HCT116 (cell line): Measurements from ENCODE around the gene RORB. TPM values are rescaled to one million over a fixed set of nuclear protein-coding genes. Genes with fewer than 3 reads are reported as not detected.

Source experiments
- ATAC-seq: fragments of 200-7000 bp; cut with Tn5 transposase; 2 replicates; pipeline ENCODE4 v1.9.1; 2020; ENCODE audit warnings: mild to moderate bottlenecking, moderate library complexity
- BruUV-seq: library from RNA; stranded (reverse); fragments of 400-500 nt; replicated peaks from 2 replicates; lab custom pipeline; 2021; lab: Mats Ljungman, UMichigan
- CTCF ChIA-PET: fragments of 300-600 bp; sonication (Branson Sonifier 250); formaldehyde crosslinking; loops from one replicate; lab custom pipeline; 2021; ENCODE audit warnings: antibody characterized with exemption; lab: Charles Lee
- POLR2A ChIA-PET: fragments of 300-600, 350-600 bp; sonication (Branson Sonifier 250); formaldehyde crosslinking; loops from one replicate; lab custom pipeline; 2021; ENCODE audit warnings: antibody characterized with exemption; lab: Charles Lee
- RAD21 ChIA-PET, 2 experiments: fragments of 300-600 bp; sonication (Branson Sonifier 250); formaldehyde crosslinking; loops; one replicate each; lab custom pipeline; 2023; ENCODE audit warnings: low total read pairs in 2 of 2; ENCODE audit not compliant: uncharacterized antibody in 2 of 2, unreplicated experiment in 2 of 2, low non-redundant PET in 1 of 2; lab: Charles Lee
- DNase-seq: peaks from one replicate; pipeline ENCODE4 v3.0.0-alpha.2; 2010; ENCODE audit warnings: low read depth, low spot score
- H2AFZ ChIP-seq: fragments of 200-600 bp; shearing (Covaris generic), sonication (generic); 2 replicates; pipeline ENCODE4 v1.6.1; 2017; ENCODE audit warnings: low read depth, mixed run types, mixed read lengths, antibody characterized with exemption, low read length; ENCODE audit not compliant: poor library complexity, severe bottlenecking
- H3K27ac ChIP-seq: 2 replicates; pipeline ENCODE4 v1.5.1; 2012; ENCODE audit warnings: low read depth, low read length
- H3K27me3 ChIP-seq: fragments of 200-600 bp; sonication (generic); 2 replicates; pipeline ENCODE4 v1.6.1; 2016; ENCODE audit warnings: mixed run types, low read length, mixed read lengths; ENCODE audit not compliant: insufficient read depth
- H3K36me3 ChIP-seq, 2 experiments: fragments of 200-500 bp in 1 of 2; fragments of 200-600 bp in 1 of 2; sonication (Bioruptor generic) in 1 of 2; sonication (generic) in 1 of 2; 2 replicates each; pipeline versions ENCODE4 v1.5.1 to v1.6.1; 2014 to 2016; ENCODE audit warnings: low read length in 2 of 2, inconsistent platforms in 1 of 2, mixed read lengths in 1 of 2, mixed run types in 1 of 2; ENCODE audit not compliant: insufficient read depth in 2 of 2, control insufficient read depth in 1 of 2
- H3K4me1 ChIP-seq, 2 experiments: fragments of 200-600 bp in 1 of 2; sonication (generic) in 1 of 2; 2 replicates each; pipeline versions ENCODE4 v1.5.1 to v1.6.1; 2012 to 2017; ENCODE audit warnings: low read length in 2 of 2, inconsistent platforms in 1 of 2, mild to moderate bottlenecking in 1 of 2, mixed read lengths in 1 of 2, mixed run types in 1 of 2, moderate library complexity in 1 of 2; ENCODE audit not compliant: insufficient read depth in 2 of 2, control insufficient read depth in 1 of 2
- H3K4me2 ChIP-seq: fragments of 200-600 bp; sonication (generic); 2 replicates; pipeline ENCODE4 v1.6.1; 2017; ENCODE audit warnings: mixed run types, low read length, mixed read lengths
- H3K4me3 ChIP-seq, 2 experiments: fragments of 200-600 bp in 1 of 2; sonication (generic) in 1 of 2; replicated peaks in 1 of 2; 2 replicates each; pipeline ENCODE4 v1.5.1; 2011 to 2016; ENCODE audit warnings: low read length in 2 of 2, control low read depth in 1 of 2, low read depth in 1 of 2, mild to moderate bottlenecking in 1 of 2, mixed read lengths in 1 of 2, mixed run types in 1 of 2
- H3K79me2 ChIP-seq: fragments of 200-600 bp; sonication (generic); 2 replicates; pipeline ENCODE4 v1.6.1; 2017; ENCODE audit warnings: mild to moderate bottlenecking, mixed run types, low read length, moderate library complexity, mixed read lengths; ENCODE audit not compliant: insufficient read depth
- H3K9ac ChIP-seq: fragments of 200-600 bp; sonication (generic); 2 replicates; pipeline ENCODE4 v1.6.1; 2016; ENCODE audit warnings: low read length, mixed read lengths
- H3K9me2 ChIP-seq: fragments of 200-600 bp; sonication (generic), shearing (Covaris generic); 2 replicates; pipeline ENCODE4 v1.6.1; 2017; ENCODE audit warnings: mixed run types, mild to moderate bottlenecking, moderate library complexity; ENCODE audit not compliant: insufficient read depth
- H3K9me3 ChIP-seq, 2 experiments: fragments of 200-500 bp in 1 of 2; fragments of 200-600 bp in 1 of 2; sonication (Bioruptor generic) in 1 of 2; sonication (generic) in 1 of 2; 2 replicates each; pipeline ENCODE4 v1.6.1; 2014 to 2017; ENCODE audit warnings: low read length in 2 of 2, mixed read lengths in 2 of 2, inconsistent platforms in 1 of 2, low read depth in 1 of 2, mild to moderate bottlenecking in 1 of 2, mixed run types in 1 of 2, moderate library complexity in 1 of 2; ENCODE audit not compliant: control insufficient read depth in 1 of 2, insufficient read depth in 1 of 2
- H4K20me1 ChIP-seq: fragments of 200-600 bp; sonication (generic), shearing (Covaris generic); 2 replicates; pipeline ENCODE4 v1.6.1; 2017; ENCODE audit warnings: mixed run types, mild to moderate bottlenecking, moderate library complexity; ENCODE audit not compliant: insufficient read depth
- ATF3 ChIP-seq: IDR thresholded peaks from 2 replicates; pipeline ENCODE4 v1.6.1; 2012
- CBX3 ChIP-seq: IDR thresholded peaks from 2 replicates; pipeline ENCODE4 v1.6.1; 2012; ENCODE audit warnings: low read depth
- CEBPB ChIP-seq: IDR thresholded peaks from 2 replicates; pipeline ENCODE4 v1.6.1; 2012; ENCODE audit warnings: low read depth
- CTCF ChIP-seq, 3 experiments: fragments of 200-600 bp in 1 of 3; sonication (generic) in 1 of 3; IDR thresholded peaks in 2 of 3; conservative IDR thresholded peaks in 1 of 3; 2 replicates each; pipeline ENCODE4 v1.5.1; 2012 to 2017; ENCODE audit warnings: low read depth in 2 of 3, low read length in 2 of 3, antibody characterized with exemption in 1 of 3, borderline replicate concordance in 1 of 3, control low read depth in 1 of 3, mild to moderate bottlenecking in 1 of 3, mixed read lengths in 1 of 3, mixed run types in 1 of 3, moderate library complexity in 1 of 3; ENCODE audit not compliant: insufficient read depth in 1 of 3
- EGR1 ChIP-seq: IDR thresholded peaks from 2 replicates; pipeline ENCODE4 v1.6.1; 2012; ENCODE audit warnings: low read depth
- EZH2 ChIP-seq: fragments of 200-600 bp; sonication (generic); IDR thresholded peaks from 2 replicates; pipeline ENCODE4 v1.6.1; 2017; ENCODE audit warnings: antibody characterized with exemption, mixed run types
- EZH2phosphoT487 ChIP-seq: fragments of 200-600 bp; IDR thresholded peaks from 2 replicates; pipeline ENCODE4 v1.6.1; 2018; ENCODE audit warnings: antibody characterized with exemption, borderline replicate concordance
- FOSL1 ChIP-seq: IDR thresholded peaks from 2 replicates; pipeline ENCODE4 v1.6.1; 2012; ENCODE audit warnings: low read depth
- JUND ChIP-seq: IDR thresholded peaks from 2 replicates; pipeline ENCODE4 v1.6.1; 2012
- MAX ChIP-seq: IDR thresholded peaks from 2 replicates; pipeline ENCODE4 v1.6.1; 2012
- POLR2A ChIP-seq: IDR thresholded peaks from 2 replicates; pipeline ENCODE4 v1.7.0; 2011; ENCODE audit warnings: borderline replicate concordance; ENCODE audit not compliant: insufficient read depth, insufficient read length; ENCODE audit errors: extremely low read depth
- POLR2AphosphoS5 ChIP-seq: IDR thresholded peaks from 2 replicates; pipeline ENCODE4 v1.6.1; 2011; ENCODE audit warnings: mild to moderate bottlenecking, low read depth, low read length, moderate library complexity
- RAD21 ChIP-seq: IDR thresholded peaks from 2 replicates; pipeline ENCODE4 v1.6.1; 2012; ENCODE audit warnings: low read depth, mild to moderate bottlenecking
- SIN3A ChIP-seq: IDR thresholded peaks from 2 replicates; pipeline ENCODE4 v1.6.1; 2012; ENCODE audit warnings: low read depth
- SP1 ChIP-seq: IDR thresholded peaks from 2 replicates; pipeline ENCODE4 v1.6.1; 2012; ENCODE audit warnings: low read depth
- SRF ChIP-seq: IDR thresholded peaks from 2 replicates; pipeline ENCODE4 v1.6.1; 2012; ENCODE audit warnings: low read depth
- TCF7L2 ChIP-seq: IDR thresholded peaks from 2 replicates; pipeline ENCODE4 v1.7.0; 2011; ENCODE audit warnings: borderline replicate concordance, inconsistent platforms; ENCODE audit not compliant: insufficient read depth, insufficient read length; ENCODE audit errors: extremely low read depth
- ZFX ChIP-seq: fragments of 450-650 bp; IDR thresholded peaks from 2 replicates; pipeline ENCODE4 v1.6.1; 2017
- ZNF274 ChIP-seq: fragments of 200-500 bp; sonication (Bioruptor generic); IDR thresholded peaks from 2 replicates; pipeline ENCODE4 v1.6.1; 2014; ENCODE audit warnings: mild to moderate bottlenecking, low read depth, low read length, inconsistent platforms
- intact Hi-C: fragments of 100-400 bp; cut with micrococcal nuclease; formaldehyde crosslinking; loops from 2 replicates; pipeline ENCODE4 v1.10.0; 2022
- total RNA-seq: library from RNA; stranded (reverse); gene quantifications from one replicate; pipeline ENCODE4 v1.2.1, GENCODE V29; 2021; ENCODE audit not compliant: unreplicated experiment

Gene RORB
- total RNA-seq, 1 experiment from 2014 or later, result 0.02 TPM

GRCh38 chr9:74711341-74711740, 214.2 kb downstream of the RORB start:
- Histone ChIP-seq H3K79me2 (no peaks in the 10 kb centered on the region), H3K9me3 (no peaks in the 10 kb centered on the region), H2AFZ (no peak overlapping the region), H3K27me3 (peaks cover 8% of the 10 kb centered on the region; the same call in 1 of the 2 replicates), H3K36me3 (no peaks in the 10 kb centered on the region), H3K9ac (no peak overlapping the region), H3K9me2 (no peaks in the 10 kb centered on the region), H3K27ac (no peak overlapping the region), H3K4me1 (no peaks in the 10 kb centered on the region), H4K20me1 (no peaks in the 10 kb centered on the region), H3K4me3 (no peak overlapping the region), H3K4me2 (no peak overlapping the region)
- POLR2A ChIA-PET, result no interaction called here
- no peak for TF ChIP-seq JUND
- no peak for TF ChIP-seq ZFX
- no peak for TF ChIP-seq SIN3A
- no TSS peak for BruUV-seq
- DNase-seq, result no peak
- CTCF ChIA-PET, result no interaction called here
- ATAC-seq, result no peak
- intact Hi-C loops, result no loop called here
- RAD21 ChIA-PET, result interaction anchor here in 1 of 2 experiments (0.6 kb wide), 1 partner anchor 1510 kb away, joined by 5 read pairs; no protein-coding TSS in a partner anchor

- ChIA-PET CTCF (no interaction called here), POLR2A (no interaction called here), RAD21 (no interaction called here)
- DNase-seq (no peak), ATAC-seq (no peak)
- Histone ChIP-seq H3K4me1 (no peaks in the 10 kb centered on the region), H3K36me3 (no peaks in the 10 kb centered on the region), H3K9me3 (no peaks in the 10 kb centered on the region), H3K9ac (no peak overlapping the region), H3K4me3 (no peak overlapping the region), H3K4me2 (no peak overlapping the region), H3K27me3 (peaks cover 14% of the 10 kb centered on the region), H2AFZ (no peak overlapping the region), H4K20me1 (no peaks in the 10 kb centered on the region), H3K27ac (no peak overlapping the region), H3K79me2 (no peaks in the 10 kb centered on the region), H3K9me2 (no peaks in the 10 kb centered on the region)
- BruUV-seq, result no TSS peak
- no peak for TF ChIP-seq SIN3A
- TF ChIP-seq POLR2A, result no peak
- no peak for TF ChIP-seq EZH2phosphoT487
- no peak for TF ChIP-seq MAX
- no peak for TF ChIP-seq EZH2
- no peak for TF ChIP-seq FOSL1
- TF ChIP-seq CBX3, result no peak
- TF ChIP-seq CEBPB, result no peak
- no peak for TF ChIP-seq ZFX
- TF ChIP-seq CTCF (IDR thresholded peaks at IDR 0.05 in 2 of 3, conservative IDR thresholded peaks at IDR 0.05 in 1 of 3; ENCODE audit: borderline replicate concordance in 1 of 3, insufficient read depth in 1 of 3, low read depth in 2 of 3, low read length in 2 of 3), result no peak
- no peak for TF ChIP-seq SRF
- no peak for TF ChIP-seq EGR1
- TF ChIP-seq JUND, result no peak
- TF ChIP-seq SP1, result no peak
- TF ChIP-seq POLR2AphosphoS5, result no peak
- no peak for TF ChIP-seq TCF7L2
- no peak for TF ChIP-seq ATF3
- TF ChIP-seq ZNF274, result no peak
- TF ChIP-seq RAD21, result no peak
- intact Hi-C loops, result no loop called here
Observed at GRCh38 chr9:74718709-74719108, 221.6 kb downstream of the RORB start.
